HG03045 (cell line): ENCODE measurements around the gene HORMAD2.
"Not testable (repeated sequence)": the region's sequence is repeated elsewhere in the genome, so short reads cannot be mapped to it uniquely, and the experiment has no call there.

ENCODE experiments used
- ATAC-seq: cut with Tn5 transposase; IDR thresholded peaks from one replicate; pipeline ENCODE4 v1.9.1; 2021; ENCODE audit warnings: mild to moderate bottlenecking, moderate library complexity; ENCODE audit not compliant: unreplicated experiment

HORMAD2 gene

DNA sequence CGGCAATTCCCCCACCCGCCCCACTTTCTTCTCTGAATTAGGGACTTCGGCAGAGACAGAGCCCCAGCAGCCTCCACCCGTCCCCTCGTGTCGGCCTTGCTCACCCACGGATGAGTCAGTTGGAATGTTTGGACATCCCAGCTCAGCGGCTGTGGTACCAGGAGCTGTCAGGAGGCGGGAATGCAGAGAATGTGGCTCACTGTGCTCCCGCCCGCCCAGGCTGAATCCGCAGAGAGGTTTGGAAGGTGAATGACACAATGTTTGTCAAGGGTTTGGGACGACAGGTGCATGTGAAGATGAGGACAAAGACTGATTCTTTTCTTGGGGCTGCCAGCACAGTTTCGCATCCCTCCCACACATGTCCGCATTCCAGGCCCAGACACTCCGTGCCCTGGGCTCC lies 126.7 kb downstream of the HORMAD2 start:
- no peak for ATAC-seq

DNA sequence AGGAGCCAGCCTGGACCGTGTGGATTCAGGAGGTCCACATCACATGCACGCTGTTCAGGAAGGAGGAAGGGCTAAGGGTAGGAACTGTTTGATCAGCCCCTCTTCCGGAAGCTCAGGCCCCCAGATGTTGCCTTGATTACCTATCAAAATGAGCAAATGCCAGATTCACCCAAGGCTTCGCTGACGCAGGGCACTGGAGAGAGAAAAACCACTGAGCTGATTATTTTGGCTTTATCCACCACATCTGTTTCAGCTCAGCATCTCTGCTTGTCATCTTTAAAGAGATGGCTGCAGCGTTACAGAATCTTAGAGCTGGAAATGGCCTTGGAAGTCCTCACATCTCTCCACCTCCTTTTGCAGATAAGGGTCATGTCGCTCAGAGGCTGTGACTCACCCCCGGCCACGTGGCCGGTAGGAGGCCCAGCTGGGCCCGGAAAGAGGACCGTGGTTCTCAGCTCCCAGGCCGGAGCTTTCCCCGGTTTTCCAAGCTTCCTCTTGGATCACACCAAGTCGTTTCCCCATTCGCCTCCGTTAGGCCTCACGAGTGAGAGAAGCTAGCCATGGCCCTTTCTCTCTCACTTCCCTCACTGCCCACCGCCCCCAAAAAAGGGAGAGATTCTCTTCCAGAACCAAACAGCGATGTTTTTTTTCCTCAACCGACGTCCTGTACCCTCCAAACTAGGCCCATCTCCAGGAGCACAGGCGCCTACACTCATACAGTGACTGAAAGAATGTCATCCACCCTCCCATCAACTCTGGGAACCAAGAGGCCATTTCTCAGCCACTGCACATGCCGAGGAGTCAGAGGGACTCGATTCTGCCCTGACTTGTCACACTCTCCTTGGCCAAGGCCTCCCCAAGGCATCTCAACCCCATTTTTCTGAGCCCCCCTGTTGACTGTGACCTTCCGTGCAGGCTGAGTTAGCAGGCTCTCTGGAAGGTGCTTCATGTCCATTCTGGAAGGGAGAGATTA lies 128.7 kb downstream of the HORMAD2 start:
- ATAC-seq: no peak

DNA sequence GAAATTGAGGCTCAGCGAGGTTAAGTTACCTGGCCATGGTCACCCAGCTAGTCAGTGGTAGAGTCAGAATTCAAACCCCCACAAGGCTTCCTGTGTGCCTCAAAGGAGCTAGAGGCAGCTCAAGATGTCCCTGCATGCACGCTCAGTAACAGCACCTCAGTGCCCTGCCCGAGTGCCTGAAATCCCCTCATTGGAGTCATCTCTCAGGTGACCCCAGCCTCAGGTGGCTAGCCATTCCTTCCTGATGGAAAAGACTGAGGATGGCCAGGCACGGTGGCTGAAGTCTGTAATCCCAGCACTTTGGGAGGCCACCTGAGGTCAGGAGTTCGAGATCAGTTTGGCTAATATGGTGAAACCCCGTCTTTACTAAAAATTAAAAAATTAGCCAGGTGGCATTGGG lies 129.4 kb downstream of the HORMAD2 start:
- no peak for ATAC-seq

- ATAC-seq: no peak
Measured at GRCh38 chr22:30210235-30210909, 130.1 kb downstream of the HORMAD2 start.

GRCh38 chr22:30211124-30211820 lies 131.0 kb downstream of the HORMAD2 start:
- ATAC-seq: no peak

GRCh38 chr22:30212363-30212995 lies 132.2 kb downstream of the HORMAD2 start:
- ATAC-seq: no peak

- ATAC-seq: no peak
Measured at GRCh38 chr22:30212996-30213441, 132.8 kb downstream of the HORMAD2 start.

GRCh38 chr22:30214703-30215407 lies 134.6 kb downstream of the HORMAD2 start:
- no peak for ATAC-seq

GRCh38 chr22:30216272-30216671 lies 136.0 kb downstream of the HORMAD2 start:
- ATAC-seq: not testable (repeated sequence)

DNA sequence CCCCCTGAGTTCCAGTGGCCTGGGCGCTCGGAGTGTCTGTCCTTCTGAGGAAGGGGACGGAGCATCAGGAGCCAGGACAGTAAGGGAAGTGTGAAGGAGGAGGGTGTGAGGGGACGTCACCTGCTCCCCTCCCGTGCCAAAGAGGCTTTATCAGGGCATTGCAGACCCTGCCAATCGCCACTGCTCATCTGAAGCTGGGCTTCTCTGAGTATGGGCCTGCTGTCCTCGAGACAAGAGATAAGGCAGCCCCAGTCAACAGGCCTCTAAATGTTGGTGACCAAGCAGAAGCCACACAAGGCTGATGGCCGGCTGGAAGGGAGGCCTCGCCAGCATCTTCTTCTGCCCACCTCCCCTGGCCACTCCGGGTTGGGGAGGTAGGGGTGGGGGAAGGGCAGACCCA lies 136.4 kb downstream of the HORMAD2 start:
- ATAC-seq: no peak

DNA sequence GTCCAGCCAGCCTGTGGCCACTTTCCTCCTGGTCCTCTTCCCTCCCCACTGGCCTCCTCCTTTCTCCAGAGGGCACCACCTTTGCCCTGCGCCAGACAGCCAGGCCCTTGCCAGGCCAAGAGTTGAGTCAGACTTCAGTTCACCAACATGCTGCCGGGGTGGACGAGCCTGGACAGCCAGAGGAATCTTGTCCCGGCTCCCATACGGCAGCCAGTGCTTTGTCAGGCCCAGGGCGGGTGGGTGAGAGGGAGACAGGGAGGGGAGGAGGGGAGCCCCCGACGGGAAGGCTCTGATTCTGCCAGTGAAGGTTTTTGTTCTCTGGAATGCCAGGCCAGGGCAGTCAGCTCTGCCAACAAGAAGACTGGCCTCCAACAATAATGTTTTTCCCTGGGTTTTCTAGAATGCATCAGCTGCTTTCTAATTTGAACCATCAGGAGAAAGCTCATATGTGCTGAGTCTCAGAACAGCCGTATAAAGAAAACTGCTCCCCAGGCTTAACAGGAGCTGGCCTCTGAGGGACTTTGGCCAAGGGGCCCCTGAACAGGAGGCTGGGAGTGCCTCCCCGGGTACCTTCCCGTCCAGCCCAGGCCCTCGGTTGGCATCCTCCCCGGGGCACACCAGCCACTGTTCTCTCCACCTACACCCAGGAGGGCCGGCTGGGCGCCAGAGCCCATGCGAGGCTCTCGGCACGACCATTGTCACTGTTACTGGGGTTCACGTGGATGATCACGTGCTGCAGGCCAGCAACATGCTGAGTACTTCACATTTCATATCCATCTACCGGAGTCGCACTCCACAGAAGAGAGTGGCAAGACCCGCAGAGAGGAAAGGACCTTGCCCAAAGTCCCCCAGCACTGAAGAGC lies 137.7 kb downstream of the HORMAD2 start:
- ATAC-seq: no peak

DNA sequence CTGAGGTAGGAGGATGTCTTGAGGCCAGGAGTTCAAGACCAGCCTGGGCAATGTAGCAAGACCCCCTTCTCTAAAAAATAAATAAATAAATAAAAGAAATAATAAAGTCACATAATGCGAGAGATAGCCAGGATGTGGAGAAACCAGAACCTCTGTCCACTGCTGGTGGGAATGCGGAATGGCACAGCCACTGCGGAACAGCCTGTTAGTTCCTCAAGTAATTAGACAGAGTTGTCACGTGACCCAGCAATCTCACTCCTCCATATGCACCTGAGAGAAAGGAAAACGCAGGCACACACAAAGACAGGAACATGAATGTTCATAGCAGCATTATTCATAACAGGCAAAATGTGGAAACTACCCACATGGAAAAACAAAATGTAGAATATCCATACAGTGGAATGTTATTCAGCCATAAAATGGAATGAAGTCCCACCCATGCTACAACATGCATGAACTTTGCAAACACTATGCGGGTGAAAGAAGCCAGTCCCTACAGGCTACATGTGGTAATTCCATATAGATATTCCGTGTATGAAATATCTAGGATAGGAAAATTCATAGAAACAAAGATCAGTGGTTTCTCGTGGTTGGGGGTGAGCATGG lies 138.9 kb downstream of the HORMAD2 start:
- no peak for ATAC-seq

- no peak for ATAC-seq
Measured at GRCh38 chr22:30219668-30220278, 139.5 kb downstream of the HORMAD2 start.

DNA sequence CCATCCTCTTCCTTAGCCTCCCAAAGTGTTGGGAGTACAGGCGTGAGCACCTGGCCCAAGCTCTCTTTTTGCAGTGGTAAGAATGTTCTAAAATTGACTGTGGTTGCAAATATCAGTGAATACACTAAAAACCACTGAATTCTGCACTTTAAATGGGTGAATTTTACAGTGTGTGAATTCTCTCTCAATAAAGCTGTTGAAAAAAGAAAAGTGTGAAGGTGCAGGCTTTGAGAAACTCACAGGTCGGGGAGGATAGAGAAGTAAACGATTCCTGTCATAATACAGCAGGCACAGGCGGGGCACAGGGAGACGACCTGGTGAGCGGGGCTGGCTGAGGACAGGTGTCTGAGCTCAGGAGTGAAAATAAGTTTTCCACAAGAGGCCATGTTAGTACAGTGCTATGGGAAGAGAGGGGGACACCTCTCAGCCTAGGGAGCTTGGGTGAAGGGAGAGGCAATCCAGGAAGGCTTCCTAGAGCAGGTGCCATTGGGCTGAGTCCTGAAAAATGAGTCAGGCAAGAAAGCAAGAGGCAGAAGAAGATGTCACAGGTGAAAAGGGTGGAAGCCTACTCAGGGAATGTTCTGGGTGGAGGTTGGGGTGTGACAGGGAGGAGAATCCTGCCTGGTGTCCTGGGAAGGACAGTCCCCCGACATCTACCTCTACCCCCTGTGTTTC lies 140.2 kb downstream of the HORMAD2 start:
- no peak for ATAC-seq

DNA sequence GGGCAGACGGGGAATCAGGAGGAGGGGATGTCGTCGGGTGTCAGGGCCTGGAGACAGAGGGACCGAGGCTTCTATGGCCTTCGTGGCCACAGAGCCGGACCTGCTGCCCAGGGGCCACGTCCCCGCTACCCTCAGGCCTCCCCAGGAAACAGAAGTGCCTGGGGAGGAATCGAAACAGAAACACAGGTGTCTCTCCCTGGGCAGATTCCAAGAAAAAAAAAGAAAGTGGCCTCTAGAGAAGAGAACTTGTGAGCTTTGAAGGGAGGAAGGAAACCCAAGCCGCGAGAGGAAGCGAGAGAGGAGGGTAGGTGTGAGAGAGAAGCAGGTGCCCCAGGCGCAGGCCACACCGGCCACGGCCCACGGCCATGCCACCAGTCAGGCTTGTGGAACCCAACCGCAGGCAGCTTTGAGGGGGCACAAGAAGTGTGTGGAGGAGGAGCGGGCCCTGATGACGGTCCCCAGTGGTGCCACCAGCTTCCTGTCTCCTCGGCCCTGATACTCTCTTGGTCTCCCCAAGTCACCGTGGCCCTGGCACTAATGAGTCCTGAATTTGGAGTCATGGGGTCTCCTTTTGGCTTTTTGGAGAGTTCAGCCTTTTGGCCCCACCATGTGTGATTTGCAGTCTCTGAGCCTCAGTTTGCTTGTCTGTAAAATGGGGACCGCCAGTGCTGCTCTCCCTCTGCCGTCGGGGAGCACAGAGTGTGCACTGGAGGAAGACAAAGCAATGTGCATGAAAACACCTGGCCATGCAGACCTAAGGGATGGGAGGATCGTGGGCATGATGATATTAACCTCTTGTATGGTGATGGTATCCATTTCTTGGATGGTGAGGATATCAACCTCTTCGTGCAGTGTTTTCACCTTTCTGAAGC lies 141.1 kb downstream of the HORMAD2 start:
- ATAC-seq: no peak

- no peak for ATAC-seq
Measured at GRCh38 chr22:30222321-30222720, 142.1 kb downstream of the HORMAD2 start.

DNA sequence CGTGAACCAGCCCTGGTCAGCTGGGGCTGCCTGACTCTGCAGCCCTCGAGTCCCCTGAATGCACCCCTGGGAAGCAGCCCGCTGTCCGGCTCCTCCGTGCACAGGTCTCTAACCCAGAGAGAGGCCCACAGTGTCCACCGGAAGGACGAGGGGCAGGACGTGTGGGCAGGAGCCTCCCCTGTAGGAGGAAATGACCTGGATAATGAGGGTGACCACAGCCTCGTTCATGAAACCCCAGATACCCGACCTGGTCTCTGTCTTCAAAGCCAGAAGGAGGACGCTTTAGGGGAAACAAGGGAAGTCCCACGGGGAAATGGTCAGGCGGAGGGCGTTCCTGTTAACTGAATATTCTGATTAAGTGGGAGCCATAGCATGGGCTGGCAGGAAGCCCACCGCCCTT lies 143.0 kb downstream of the HORMAD2 start:
- no peak for ATAC-seq
